ENCODE data around the gene XKR7. TPM values are rescaled to one million over a fixed set of nuclear protein-coding genes. Genes with fewer than 3 reads are reported as not detected.

Gene XKR7
- total and polyA plus RNA-seq, 2 donors (not counting 3 experiments of a cell fraction or from before 2014, with no cell fraction given) = 0.04 TPM; not detected in 1

DNA sequence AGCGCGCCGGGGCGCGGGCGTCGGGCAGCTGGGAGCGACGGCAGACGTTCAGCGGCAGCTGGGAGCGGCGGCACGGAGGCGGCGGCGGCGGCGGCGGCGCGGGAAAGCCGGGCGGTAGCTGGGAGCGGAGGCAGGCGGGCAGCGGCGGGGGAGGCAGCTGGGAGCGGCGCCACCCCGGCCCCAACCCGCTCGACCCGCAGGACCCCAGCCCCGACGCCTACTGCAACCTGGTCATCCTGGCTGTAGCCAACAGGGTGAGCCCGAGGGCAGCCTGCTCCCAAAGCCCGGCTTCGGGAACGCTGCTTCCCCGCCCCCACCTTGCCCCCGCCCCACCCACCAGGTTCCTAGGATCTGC, 51.2 kb downstream of the XKR7 start:
- no TSS peak for BruUV-seq (replicated peaks)
- CTCF ChIA-PET = interaction anchor here (0.6 to 4.6 kb wide), 8 partner anchors 10 to 173 kb away, joined by 3 to 36 read pairs (median 4); no protein-coding TSS in a partner anchor
- H3K27me3 ChIP-seq (ENCODE audit: control insufficient read depth in 2 of 2, insufficient read depth in 2 of 2, low read length in 2 of 2) = no peaks in the 10 kb centered on the region

More for the DNA sequence above, 51.2 kb downstream of the XKR7 start:
- Histone ChIP-seq H3K9ac (replicated peaks; ENCODE audit: extremely low read depth, insufficient read depth, low read length) (no peak overlapping the region), H3K4me3 (replicated peaks in 1 of 3; ENCODE audit: insufficient read depth in 1 of 3, low read depth in 1 of 3, low read length in 3 of 3) (peak overlapping the region in 1 of 3 experiments; percentile 64), H3K9me3 (replicated peaks; ENCODE audit: control insufficient read depth, insufficient read depth, low read length) (no peaks in the 10 kb centered on the region), H3K79me2 (ENCODE audit: control insufficient read depth, insufficient read depth, low read length) (no peaks in the 10 kb centered on the region), H3K36me3 (ENCODE audit: control insufficient read depth in 2 of 2, extremely low read depth in 1 of 2, insufficient read depth in 2 of 2, low read length in 2 of 2) (no peaks in the 10 kb centered on the region), H2AFZ (ENCODE audit: low read depth, low read length) (no peak overlapping the region), H3K4me2 (ENCODE audit: insufficient read depth, low read length) (no peak overlapping the region), H3K4me1 (ENCODE audit: control insufficient read depth, extremely low read depth, insufficient read depth, low read length) (peaks cover 6% of the 10 kb centered on the region), H3K27ac (ENCODE audit: insufficient read depth, low read depth, low read length) (no peak overlapping the region), H3K9me1 (replicated peaks; ENCODE audit: control insufficient read depth, extremely low read depth, insufficient read depth, low read length) (no peaks in the 10 kb centered on the region), H4K20me1 (replicated peaks; ENCODE audit: control insufficient read depth, extremely low read depth, insufficient read depth, low read length) (no peaks in the 10 kb centered on the region)
- TF ChIP-seq, protein P1, sequence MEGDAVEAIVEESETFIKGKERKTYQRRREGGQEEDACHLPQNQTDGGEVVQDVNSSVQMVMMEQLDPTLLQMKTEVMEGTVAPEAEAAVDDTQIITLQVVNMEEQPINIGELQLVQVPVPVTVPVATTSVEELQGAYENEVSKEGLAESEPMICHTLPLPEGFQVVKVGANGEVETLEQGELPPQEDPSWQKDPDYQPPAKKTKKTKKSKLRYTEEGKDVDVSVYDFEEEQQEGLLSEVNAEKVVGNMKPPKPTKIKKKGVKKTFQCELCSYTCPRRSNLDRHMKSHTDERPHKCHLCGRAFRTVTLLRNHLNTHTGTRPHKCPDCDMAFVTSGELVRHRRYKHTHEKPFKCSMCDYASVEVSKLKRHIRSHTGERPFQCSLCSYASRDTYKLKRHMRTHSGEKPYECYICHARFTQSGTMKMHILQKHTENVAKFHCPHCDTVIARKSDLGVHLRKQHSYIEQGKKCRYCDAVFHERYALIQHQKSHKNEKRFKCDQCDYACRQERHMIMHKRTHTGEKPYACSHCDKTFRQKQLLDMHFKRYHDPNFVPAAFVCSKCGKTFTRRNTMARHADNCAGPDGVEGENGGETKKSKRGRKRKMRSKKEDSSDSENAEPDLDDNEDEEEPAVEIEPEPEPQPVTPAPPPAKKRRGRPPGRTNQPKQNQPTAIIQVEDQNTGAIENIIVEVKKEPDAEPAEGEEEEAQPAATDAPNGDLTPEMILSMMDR (IDR thresholded peaks at IDR 0.05; ENCODE audit: extremely low read depth in 1 of 2, insufficient read depth in 1 of 2, low read depth in 1 of 2, low read length in 2 of 2) = peak in 1 of 2 donors; percentile 41
- no peak for TF ChIP-seq FOS (IDR thresholded peaks at IDR 0.05; ENCODE audit: borderline replicate concordance, insufficient read depth, low read length)
- intact Hi-C loops (cut with micrococcal nuclease) = no loop called here
- POLR2A ChIA-PET = interaction anchor here (1.1 kb wide), 1 partner anchor 11 kb away, joined by 3 read pairs; no protein-coding TSS in a partner anchor
- DNase-seq (ENCODE audit: low read depth, low spot score) (no peak), FAIRE-seq (no peak)
- dilution Hi-C loops (cut with MboI; ENCODE audit: extremely low pct_ligation_motif_present, low sequenced_read_pairs) = no loop called here
